Measurements from ENCODE around the gene TBC1D7.
"Not testable (repeated sequence)": the region's sequence is repeated elsewhere in the genome, so short reads cannot be mapped to it uniquely, and the experiment has no call there.

The TBC1D7 gene

DNA sequence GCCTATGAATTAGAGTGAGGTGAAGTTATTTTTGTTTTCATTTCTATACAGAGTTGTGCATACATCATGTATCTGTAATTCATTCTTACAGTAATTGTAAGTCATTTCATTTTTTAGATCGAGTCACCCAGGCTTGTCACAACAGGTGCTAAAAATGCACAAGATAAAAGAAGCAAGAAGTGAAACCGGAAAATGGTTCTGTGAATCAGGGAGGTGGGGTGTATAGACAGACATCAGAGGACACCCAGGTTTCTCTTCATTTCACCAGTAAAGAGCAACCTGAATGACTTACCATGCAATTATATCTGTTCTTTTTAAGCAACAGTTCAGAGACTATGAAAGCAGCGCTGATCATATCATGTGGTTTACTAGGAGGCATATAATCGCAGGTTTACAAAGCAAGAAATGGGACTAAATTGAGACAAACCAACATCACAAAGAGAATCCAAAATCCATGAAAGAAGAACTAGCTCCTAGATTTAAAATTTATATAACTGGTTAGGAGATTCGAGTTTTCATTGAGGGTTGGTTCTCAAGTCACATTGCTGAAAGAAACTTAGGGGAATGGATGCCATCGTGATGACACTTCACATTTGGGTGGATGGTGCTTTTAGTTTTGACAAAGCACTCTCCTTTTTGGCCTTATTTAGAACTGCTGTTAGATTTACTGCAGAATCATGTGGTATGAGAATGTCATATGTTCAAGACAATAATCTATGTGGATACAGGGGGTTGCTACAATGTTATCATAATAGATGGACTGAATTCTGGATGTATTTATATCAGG is 27.9 kb upstream of the TBC1D7 start:
- peak; percentile 48 for DNase-seq

DNA sequence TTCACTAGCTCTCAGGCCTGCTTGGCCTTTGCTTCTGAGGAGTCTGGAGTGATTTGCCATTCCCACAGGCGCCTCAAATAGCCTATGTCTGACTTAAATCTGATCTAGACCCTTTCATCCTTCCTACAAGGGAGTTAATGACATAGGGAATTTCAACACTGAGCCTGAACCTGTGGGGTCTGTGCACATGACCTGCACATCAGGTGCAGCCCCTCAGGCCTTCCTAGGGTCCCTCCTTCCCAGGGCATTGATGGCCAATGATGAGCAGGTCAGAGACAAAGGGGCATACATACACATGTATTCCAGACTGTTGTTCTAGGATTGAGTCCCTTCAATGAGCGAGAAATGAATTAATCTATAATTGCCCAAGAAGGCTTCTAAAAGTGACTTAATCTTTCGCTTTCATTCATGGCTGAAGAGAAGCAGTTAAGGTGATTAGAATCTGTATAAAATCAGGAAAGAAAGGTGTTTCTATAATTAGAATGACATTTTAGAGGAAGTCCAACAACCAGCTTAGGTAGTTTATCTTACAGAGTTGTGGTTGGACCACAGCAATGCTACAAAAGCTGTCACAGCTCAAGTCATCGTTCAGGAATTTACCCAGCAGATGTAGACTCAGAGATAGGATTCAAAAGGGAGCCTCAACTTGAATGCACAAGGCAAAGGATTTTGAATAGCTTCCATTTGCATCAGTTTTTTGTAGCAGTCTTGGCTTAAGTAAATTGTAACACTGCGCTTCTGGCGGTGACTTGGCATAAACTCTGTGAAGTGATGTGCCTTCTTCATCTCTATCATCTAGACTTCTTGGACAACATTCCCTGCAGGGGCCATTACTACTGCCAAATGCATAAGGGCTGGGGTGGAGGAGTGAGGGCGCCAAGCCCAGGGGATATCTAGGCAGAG is 27.0 kb upstream of the TBC1D7 start:
- peak; percentile 30 for DNase-seq

DNA sequence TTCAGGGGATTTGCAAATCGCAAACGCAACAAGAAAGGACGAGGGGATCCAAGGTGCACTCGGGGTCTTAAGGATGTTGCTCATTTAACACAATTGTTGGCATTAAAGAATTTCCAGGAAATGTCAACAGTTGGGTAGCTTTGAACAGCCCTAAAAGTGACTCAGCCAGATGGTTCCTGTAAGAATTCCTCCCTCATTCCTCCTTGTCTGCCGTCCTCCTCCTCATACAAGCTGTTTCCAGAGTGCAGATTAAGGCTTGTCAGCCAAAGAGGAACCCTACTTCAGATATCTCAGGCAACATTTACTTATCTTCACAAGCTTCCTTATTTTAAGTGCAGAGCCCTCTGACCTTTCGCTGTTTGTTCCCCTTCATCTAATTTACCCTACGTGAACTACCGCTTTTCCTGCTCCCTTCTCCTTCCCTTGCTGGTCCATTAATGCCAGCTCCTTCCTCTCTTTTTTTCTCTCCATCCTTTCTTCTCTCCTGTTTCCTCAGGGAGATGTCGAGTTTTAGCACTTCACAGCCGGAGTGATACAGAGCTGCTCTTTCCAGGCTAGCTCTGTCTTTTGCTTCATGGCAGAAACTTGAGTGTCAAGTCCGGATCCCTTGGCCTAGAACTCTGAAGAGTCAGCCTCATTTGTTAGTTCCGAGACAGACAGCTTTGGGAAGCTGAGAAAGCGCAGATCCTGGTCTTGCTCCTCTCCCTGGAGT is 26.1 kb upstream of the TBC1D7 start:
- DNase-seq: peak; percentile 90

GRCh38 chr6:13352165-13352564 is 23.8 kb upstream of the TBC1D7 start:
- DNase-seq: no peak

GRCh38 chr6:13351271-13351670 is 22.9 kb upstream of the TBC1D7 start:
- DNase-seq: no peak

DNA sequence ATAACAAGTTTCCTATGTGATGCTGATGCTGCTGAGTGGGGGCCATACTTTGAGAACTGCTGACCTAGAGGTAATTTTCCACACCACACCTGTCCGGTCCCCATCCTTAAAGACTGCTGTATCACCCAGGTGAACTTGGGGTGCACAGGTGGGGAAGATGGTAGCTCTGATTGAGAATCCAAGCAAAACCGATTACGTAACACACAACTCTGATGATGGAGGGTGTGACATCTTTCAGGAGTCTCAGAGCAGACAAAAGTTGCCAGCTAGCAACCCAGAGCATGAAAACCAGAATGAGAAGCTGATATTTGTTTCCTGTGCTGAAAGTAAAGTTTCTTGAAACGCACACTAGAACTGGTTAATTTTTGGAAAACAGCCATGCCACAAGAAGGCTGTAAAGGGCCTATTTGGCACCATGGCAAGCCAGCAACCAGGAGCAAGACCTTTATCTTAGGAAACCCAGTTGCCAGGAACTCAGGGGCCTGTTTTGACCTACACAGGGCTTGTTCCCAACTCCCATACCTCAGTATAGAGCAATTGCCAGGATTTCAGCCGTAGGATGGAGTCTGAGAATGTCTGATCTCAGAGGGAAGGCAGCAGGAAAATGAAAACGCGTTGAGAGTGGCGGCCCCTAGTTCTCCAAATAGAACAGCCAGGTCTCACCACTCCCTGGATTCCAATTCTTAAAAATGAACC is 21.6 kb upstream of the TBC1D7 start:
- DNase-seq: no peak

DNA sequence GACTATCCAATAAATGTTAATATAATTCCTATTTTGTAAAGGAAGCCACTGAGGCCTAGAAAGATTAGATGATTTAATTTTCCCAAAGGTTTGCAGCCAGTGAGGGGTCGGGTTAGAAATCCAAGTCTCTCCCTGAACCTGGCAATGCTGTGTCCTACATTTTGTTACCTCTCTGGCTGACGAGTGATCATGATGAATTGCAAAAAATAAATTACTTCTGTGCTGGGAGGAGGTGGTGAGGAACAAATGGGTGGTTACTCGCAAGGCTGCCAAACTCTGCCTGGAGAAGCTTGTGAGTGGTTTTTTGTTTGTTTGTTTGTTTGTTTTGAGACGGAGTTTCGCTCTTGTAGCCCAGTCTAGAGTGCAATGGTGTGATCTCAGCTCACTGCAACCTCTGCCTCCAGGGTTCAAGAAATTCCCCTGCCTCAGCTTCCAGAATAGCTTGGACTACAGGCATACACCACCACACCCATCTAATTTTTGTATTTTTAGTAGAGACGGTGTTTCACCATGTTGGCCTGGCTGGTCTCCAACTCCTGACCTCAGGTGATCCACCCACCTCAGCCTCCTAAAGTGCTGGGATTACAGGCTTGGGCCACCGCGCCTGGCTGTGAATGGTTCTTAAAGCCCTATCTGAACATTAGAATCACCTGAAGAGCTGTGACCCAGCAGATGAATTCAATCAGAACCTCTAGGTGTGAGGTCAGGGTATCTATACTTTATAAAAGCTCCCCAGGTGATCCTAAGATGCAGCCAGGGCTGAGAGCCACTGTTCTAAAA is 20.2 kb upstream of the TBC1D7 start:
- no peak for DNase-seq

- no peak for DNase-seq
Observed at GRCh38 chr6:13346245-13346644, 17.9 kb upstream of the TBC1D7 start.

DNA sequence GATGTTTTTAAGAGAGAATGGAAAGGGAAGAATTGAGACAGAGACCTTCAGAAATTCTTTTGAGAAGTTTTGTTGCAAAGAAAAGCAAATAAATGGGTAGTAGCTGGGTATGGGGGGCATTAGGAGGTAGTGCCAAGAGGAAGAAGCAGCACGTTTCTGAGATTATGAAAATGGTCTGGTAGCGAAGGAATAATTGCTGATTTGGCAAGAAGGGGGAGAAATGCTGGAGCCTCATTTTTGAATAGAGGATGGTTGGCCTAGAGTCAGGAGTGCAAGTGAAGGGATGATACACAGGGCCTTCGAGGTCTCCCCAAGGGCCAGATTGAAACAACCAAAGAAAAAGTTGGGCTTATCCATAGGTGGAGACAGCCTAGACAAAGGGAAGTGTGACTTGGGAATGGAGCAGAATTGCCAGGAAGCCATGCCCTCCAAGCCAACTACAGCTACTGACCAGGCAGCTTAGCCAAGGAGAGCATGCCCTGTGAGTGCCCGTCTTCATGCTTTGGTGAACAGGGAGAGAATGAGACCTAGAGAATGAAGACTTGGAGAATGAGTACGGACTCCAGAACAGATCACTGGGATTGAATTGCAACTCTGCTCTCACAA is 14.2 kb upstream of the TBC1D7 start:
- no peak for DNase-seq

- peak; percentile 35 for DNase-seq
Observed at GRCh38 chr6:13339863-13340630, 11.7 kb upstream of the TBC1D7 start.

DNA sequence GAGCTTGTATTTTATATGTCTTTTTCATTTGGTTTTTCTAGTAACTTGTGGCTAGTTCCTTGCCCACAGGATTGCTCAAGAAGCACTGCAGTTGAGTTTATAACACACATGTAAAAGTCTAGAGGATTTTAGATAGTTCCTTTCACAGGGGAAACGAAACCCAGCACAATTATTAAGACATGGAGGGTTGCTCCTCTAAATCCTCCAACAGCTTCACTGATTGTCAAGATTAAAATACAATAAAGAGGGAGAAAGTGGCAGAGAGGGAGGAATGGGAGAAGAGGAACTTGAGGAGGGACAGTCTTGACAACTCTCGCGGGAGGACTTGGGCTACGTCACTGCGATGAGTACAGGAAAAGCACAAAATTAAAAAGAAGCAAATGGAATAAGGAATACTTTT is 9.7 kb upstream of the TBC1D7 start:
- DNase-seq: peak; percentile 98

DNA sequence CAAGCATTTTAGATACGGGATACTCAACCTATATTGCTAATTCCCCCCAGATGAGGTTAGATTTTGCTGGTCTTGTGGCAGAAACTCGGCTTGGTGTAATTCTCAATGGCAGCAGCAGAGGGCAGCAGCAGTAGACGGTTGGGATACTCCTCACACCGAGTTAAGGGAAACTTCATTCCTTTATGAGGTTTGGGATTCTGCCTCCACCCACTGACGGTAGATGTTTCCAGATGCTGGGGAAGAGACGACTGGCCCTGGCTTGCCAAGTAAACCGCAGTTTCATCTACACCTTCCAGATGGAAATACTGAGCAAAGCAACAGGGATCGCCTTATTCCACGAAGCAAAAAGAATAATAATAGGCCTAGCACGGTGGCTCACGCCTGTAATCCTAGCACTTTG is 8.2 kb upstream of the TBC1D7 start:
- peak; percentile 58 for DNase-seq

DNA sequence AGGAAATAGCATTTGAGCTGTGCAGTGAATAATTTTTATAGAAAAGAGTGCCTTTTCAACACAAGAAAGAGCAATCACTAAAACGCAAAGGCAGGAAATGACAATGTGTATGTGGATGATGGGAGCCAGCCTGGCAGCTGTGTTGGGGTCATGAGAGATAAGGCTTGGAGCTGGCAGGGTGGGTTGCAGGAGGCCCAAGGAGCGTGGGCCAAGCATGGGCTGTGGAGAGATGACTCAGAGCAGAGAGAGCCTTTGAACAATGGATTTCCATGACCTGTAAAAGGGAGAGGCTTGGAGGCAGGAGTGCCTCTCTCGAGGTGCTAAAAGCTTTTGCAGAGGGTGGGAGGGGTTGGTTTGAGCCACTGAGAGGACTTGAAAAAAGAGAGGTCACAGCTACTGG is 6.6 kb upstream of the TBC1D7 start:
- no peak for DNase-seq

DNA sequence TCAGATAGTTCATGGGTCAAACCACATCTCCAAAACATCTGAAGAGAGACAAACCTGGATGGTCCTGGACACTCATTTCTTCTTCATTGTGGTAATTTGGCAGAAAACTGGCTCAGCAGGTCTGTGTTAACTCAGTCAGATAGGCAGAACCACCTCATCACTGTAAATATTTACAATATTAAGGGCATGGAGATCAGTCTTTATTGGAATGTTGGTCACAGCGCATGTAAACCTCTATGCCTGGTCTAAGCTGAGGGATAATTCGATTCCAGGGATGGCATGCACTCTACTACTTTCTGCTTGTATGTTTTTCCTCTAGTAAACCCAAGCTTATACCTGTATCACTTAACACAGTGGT is 4.0 kb upstream of the TBC1D7 start:
- no peak for DNase-seq

DNA sequence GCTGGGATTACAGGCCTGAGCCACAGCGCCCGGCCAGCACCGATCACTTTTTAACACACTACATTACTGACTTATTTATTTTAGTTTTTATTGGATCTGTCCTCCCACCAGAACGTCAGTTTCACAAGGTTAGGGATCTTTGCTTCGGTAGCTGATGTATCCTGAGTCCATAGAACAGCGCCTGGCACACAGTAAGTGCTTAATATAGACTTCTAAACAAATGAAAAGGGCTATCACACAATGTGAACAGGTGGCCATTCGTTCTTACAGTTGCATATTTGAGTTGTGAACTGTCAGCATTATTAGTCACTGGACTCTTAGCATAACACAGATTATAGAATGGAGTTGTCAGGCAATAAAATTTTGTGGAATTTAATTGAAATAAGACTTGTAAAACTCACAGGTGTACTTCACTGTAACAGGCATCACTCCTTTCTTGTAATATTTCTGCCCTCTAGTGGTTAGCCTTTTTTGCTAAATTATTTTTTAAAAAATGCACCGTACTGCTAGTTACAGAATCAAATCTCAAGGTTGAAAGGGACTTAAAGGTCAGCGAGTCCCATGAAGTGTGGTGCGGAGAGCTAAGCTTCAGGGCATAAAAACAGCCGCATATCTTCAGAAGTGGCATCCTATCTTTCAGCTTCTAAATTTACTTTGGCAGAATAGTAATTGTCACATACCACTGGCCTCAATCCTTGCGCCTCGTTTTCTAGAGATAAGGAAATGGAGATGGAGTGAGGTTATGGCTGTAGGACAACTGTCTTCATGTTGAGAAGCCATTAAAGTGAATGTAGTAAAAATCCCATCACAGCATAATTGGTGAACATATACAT is 3.4 kb upstream of the TBC1D7 start:
- peak; percentile 15 for DNase-seq

GRCh38 chr6:13328875-13329183 is 492 bp upstream of the TBC1D7 start:
- DNase-seq: no peak

DNA sequence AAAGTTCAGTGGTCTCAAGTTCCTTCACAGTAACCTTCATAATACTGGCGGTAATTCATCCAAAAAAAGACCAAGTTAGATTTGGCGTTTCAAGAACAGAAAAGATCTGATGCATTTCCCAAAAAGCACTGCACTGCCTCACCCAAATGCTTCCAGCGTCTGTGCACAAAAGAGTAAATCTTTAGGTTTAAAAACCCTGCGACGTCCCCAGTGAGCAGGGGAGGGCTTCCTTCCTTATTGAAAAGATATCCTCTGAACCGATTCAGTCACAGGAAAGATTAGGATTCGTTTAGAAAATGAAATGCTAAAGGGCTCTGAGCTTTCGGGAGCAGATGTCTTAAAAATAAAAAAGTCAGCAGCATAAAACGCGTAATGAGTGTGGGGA is 654 bp downstream of the TBC1D7 start:
- no peak for DNase-seq

DNA sequence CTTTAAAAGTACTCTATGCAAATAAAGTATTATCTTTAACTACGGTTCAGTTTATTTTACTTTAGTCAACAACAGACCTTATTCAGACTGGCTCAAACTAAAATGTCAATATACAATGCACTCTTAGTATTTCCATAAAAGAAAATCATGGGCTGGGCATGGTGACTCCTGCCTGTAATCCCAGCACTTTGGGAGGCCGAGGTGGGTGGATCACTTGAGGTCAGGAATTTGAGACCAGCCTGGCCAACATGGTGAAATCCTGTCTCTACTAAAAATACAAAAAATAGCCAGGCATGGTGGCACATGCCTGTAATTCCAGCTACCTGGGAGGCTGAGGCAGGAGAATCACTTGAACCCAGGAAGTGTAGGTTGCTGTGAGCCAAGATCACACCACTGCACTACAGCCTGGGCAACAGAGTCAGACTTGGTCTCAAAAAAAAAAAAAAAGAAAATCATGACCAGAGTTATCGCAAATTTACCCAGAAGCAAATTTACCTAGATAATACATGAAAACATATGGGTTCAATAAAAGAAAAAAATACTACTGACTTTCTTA is 2.2 kb downstream of the TBC1D7 start:
- not testable (repeated sequence) for DNase-seq

GRCh38 chr6:13319891-13320564 is 8.3 kb downstream of the TBC1D7 start:
- no peak for DNase-seq

Data from MV-4-11 (cell line).